SKM-1 (cell line): ENCODE data around the gene USP12.
"Not testable (repeated sequence)": the region's sequence is repeated elsewhere in the genome, so short reads cannot be mapped to it uniquely, and the experiment has no call there.

Experiments used
- DNase-seq: peaks from one replicate; lab custom pipeline; 2025; ENCODE audit not compliant: unreplicated experiment; lab: John Stamatoyannopoulos, UW

Gene USP12

GRCh38 chr13:27171244-27171826 is at the start of gene USP12:
Gene USP12 (minus strand): TSS chr13:27171811. CDS start chr13:27171639, 172 bp downstream.
- no peak for DNase-seq

- no peak for DNase-seq
These were observed 48.0 kb upstream of the USP12 start for GRCh38 chr13:27219611-27220010.

- DNase-seq: not testable (repeated sequence)
These were observed 47.2 kb upstream of the USP12 start for GRCh38 chr13:27218861-27219260.

DNA sequence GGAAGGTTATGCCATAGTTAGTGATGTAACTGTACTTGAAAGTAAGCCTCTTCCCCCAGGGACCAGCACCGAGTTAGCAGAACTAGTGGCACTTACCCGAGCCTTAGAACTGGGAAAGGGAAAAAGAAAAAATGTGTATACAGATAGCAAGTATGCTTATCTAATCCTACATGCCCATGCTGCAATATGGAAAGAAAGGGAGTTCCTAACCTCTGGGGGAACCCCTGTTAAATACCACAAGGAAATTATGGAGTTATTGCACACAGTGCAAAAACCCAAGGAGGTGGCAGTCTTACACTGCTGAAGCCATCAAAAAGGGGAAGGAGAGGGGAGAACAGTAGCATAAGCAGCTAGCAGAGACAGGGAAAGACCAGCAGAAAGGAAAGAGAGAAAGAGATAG is 46.2 kb upstream of the USP12 start:
- not testable (repeated sequence) for DNase-seq

- DNase-seq: not testable (repeated sequence)
These were observed 41.8 kb upstream of the USP12 start for GRCh38 chr13:27213386-27213785.

GRCh38 chr13:27211771-27212364 is 40.3 kb upstream of the USP12 start:
- no peak for DNase-seq

- DNase-seq: no peak
These were observed 39.7 kb upstream of the USP12 start for GRCh38 chr13:27211271-27211670.

GRCh38 chr13:27208514-27208913 is 36.9 kb upstream of the USP12 start:
- DNase-seq: no peak

DNA sequence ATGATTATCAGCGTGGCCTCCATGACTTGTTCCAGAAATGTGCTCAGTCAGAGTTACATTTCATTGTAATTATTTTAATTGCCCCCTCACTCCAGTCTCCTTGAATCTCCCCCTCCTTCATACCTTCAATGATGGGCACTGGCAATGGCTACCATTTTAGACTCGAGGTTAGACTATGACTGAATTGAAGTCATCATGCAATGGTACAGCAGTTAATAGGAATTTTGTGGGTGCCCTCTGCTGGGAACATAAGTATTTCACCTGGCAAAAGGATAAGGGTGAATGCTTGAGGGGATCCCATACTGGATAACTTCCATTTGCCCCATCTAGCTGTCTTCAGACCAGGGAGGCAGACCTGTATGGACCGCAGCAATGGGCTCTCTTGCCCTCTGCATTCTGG is 32.2 kb upstream of the USP12 start:
- DNase-seq: no peak

DNA sequence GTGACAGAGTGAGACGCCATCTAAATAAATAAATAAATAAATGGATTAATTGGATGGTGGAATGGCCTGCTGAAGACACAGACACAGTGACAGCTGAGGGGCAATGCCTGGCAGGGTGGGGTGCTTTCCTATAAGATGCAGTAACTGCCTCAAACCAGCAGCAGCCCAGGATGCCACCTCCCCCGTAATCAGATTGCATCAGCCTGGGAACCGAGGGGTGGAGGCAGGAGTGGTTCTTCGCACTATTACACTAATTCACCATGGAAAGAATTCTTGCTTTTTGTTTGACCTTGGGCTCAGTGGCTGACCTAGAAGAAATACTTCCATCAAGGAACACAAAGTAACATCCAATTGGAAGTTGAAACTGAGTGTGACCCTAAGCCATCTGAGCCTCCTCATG is 31.6 kb upstream of the USP12 start:
- DNase-seq: no peak

- DNase-seq: no peak
These were observed 30.1 kb upstream of the USP12 start for GRCh38 chr13:27201661-27202060.

- DNase-seq: no peak
These were observed 28.9 kb upstream of the USP12 start for GRCh38 chr13:27200413-27201070.

DNA sequence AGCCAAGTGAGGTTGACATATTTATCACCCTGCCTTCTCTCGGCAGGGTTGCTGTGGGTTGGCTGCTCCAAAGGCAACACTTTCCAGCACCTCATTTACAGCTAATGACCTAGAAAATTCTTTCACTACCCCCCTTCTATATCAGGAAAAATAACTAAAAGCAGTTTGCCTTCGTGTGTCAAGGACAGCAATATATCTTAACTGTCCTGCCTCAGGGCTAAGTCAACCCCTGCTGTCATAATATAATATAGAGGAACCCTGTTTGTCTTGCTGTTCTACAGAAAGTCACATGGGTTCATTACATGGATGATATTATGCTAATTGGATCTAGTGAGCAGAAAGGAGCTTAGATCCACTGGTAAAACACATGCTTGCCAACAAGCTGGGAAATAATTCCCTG is 28.1 kb upstream of the USP12 start:
- DNase-seq: no peak

- no peak for DNase-seq
These were observed 27.6 kb upstream of the USP12 start for GRCh38 chr13:27199211-27199610.

- no peak for DNase-seq
These were observed 23.5 kb upstream of the USP12 start for GRCh38 chr13:27194895-27195764.

GRCh38 chr13:27194209-27194608 is 22.6 kb upstream of the USP12 start:
- DNase-seq: no peak

DNA sequence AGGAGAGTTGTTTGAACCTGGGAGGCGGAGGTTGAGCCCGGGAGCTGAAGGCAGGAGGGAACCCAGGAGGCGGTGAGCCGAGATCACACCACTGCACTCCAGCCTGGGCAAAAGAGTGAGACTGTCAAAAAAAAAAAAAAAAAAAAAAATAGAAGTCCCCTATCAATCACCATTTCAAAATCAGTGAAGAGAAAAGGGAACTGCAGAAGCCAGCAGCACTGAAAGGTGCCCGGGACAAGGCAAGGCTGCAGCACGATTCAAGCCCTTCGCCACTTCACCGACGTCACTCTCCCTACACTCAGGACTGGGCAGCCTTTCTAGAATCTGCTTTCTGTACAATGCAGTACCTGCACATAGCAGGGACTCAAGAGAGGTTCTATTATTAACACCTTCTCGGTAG is 21.9 kb upstream of the USP12 start:
- DNase-seq: no peak

DNA sequence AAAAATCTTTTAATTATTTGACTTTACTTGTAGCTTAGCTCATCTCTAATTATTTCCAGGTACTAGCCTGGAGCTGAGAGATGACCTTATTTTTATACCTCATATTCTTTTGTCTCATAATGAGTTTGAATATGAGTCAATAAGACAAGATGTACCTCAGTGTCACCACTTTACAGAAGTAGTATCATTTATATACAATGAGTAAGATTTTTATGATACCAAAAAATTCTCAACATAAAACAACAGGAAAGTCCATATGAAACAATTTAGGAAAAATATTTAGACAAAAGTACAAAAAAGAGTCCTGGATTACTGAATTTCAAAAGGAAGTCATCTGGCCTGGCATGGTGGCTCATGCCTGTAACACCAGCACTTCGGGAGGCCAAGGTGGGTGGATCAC is 21.4 kb upstream of the USP12 start:
- DNase-seq: no peak

DNA sequence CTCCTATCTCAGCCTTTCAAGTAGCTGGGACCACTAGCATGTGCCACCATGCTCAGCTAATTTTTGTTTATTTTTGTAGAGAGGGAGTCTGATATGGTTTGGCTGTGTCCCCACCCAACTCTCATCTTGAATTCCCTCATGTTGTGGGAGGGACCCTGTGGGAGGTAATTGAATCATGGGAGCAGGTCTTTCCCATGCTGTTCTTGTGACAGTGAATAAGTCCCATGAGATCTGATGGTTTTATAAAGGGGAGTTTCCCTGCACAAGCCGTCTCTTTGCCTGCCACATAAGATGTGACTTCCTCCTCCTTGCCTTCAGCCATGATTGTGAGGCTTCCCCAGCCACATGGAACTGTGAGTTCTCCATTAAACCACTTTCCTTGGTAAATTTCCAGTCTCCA is 20.8 kb upstream of the USP12 start:
- not testable (repeated sequence) for DNase-seq

- DNase-seq: no peak
These were observed 17.6 kb upstream of the USP12 start for GRCh38 chr13:27189192-27189591.

GRCh38 chr13:27188239-27188638 is 16.6 kb upstream of the USP12 start:
- DNase-seq: no peak

DNA sequence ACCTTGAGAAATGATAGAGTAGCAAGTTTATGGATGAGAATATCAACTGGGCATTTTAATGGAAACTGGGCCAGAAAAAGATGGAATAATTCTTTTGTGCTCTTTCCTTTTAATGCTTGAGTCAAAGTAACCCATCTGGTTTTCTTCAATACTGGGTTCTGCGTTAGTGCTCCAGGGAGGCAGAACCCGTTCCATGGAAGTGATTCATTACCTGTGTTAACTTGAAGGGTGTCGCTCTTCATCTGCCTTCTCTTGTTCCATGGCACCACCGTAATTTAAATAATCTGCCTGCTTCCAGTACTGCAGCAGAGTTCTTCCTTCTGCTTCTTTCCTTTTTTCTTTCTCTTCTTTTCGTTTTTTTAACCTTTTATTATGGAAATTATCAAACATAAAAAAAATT is 14.7 kb upstream of the USP12 start:
- no peak for DNase-seq
